ENCODE results near the gene GATAD2A. TPM values are rescaled to one million over a fixed set of nuclear protein-coding genes. Genes with fewer than 3 reads are reported as not detected.

Gene GATAD2A
- total and polyA plus RNA-seq, 2 of the 13 experiments (the other 11 are each of a cell fraction or from before 2014, with no cell fraction given) = 16.8 to 28.6 TPM

DNA sequence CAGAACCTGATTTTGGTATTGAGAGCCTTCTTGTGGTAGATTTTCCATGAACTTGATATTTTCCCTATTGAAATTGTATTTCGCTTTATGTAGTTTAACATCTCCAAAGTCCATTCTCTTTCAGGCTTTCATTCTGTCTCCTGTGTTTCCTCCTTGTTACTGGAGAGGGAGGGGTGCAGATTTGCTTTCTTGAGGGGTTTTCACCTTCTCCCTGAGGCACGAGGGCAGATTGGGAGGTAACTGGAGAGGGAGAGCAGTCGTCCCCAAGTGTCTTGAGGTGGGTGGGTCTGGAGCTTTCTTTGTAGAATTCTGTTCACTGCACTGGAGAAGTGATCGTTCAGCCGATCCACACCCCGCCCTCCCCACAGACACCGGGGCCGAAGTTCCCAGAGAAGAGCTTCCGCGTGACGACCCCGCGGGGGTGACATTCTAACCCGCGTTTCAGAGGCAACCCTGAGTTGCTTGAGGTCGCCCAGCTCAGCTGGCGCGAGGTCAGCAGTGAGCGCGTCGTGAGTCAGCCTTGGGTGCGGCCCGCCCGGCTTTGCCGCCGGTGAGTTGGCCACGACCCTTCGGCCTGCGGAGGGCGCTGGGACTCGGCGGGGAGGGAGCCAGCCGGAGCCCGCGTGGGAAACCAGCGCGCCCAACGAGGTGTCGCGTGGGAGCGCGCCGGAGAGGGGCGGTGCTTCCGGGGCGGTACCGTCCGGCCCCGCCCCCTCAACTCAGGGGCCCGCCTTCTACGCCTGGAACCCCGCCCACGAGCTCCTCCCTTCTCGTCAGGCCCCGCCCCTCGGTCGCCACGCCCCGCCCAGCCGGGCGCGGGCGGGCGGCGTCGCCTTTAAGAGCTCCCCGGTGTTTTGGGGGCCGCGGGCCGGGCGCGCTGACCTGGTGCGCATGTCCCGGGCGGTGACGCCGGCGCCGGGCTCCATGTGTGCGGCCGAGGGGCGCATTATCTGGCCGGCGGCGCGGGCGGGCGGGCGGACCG, at the start of gene GATAD2A (continued):
- peak; percentile 95 for TF ChIP-seq YEATS4 (CRISPR knock-in tag; IDR thresholded peaks at IDR 0.05; ENCODE audit: borderline replicate concordance)
- peak; percentile 91 for TF ChIP-seq IKZF4 (CRISPR knock-in tag; IDR thresholded peaks at IDR 0.05; ENCODE audit: borderline replicate concordance, low read depth, not compliant biosample characterization)
- 0 out of 2 replicates have a peak, but pooled peaks have one; percentile 30 for TF ChIP-seq ZNF224 (CRISPR knock-in tag; IDR thresholded peaks at IDR 0.05)
- TF ChIP-seq, protein P1, sequence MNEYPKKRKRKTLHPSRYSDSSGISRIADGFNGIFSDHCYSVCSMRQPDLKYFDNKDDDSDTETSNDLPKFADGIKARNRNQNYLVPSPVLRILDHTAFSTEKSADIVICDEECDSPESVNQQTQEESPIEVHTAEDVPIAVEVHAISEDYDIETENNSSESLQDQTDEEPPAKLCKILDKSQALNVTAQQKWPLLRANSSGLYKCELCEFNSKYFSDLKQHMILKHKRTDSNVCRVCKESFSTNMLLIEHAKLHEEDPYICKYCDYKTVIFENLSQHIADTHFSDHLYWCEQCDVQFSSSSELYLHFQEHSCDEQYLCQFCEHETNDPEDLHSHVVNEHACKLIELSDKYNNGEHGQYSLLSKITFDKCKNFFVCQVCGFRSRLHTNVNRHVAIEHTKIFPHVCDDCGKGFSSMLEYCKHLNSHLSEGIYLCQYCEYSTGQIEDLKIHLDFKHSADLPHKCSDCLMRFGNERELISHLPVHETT (CRISPR knock-in tag; conservative IDR thresholded peaks at IDR 0.05) = peak; percentile 79; the same call in 1 of the 2 replicates
- TF ChIP-seq, protein P2, sequence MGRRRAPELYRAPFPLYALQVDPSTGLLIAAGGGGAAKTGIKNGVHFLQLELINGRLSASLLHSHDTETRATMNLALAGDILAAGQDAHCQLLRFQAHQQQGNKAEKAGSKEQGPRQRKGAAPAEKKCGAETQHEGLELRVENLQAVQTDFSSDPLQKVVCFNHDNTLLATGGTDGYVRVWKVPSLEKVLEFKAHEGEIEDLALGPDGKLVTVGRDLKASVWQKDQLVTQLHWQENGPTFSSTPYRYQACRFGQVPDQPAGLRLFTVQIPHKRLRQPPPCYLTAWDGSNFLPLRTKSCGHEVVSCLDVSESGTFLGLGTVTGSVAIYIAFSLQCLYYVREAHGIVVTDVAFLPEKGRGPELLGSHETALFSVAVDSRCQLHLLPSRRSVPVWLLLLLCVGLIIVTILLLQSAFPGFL (CRISPR knock-in tag; IDR thresholded peaks at IDR 0.05) = peak; percentile 85; the same call in 1 of the 2 replicates
- TF ChIP-seq IRF2 (CRISPR knock-in tag; IDR thresholded peaks at IDR 0.05) = peak; percentile 84
- no peak for TF ChIP-seq HNRNPH1 (optimal IDR thresholded peaks at IDR 0.05; ENCODE audit: low read depth, low read length)
- no peak for TF ChIP-seq ZNF577 (CRISPR knock-in tag; IDR thresholded peaks at IDR 0.05; ENCODE audit: borderline replicate concordance, low read depth)
- TF ChIP-seq, protein P3, sequence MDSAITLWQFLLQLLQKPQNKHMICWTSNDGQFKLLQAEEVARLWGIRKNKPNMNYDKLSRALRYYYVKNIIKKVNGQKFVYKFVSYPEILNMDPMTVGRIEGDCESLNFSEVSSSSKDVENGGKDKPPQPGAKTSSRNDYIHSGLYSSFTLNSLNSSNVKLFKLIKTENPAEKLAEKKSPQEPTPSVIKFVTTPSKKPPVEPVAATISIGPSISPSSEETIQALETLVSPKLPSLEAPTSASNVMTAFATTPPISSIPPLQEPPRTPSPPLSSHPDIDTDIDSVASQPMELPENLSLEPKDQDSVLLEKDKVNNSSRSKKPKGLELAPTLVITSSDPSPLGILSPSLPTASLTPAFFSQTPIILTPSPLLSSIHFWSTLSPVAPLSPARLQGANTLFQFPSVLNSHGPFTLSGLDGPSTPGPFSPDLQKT (CRISPR knock-in tag; IDR thresholded peaks at IDR 0.05; ENCODE audit: borderline replicate concordance) = peak; percentile 96; the same call in 1 of the 2 replicates
- peak; percentile 33 to 80; a peak in 2 of 4 replicates for TF ChIP-seq POLR2A (IDR thresholded peaks at IDR 0.05; ENCODE audit: insufficient read depth in 1 of 2, low read depth in 2 of 2, low read length in 2 of 2)
- TF ChIP-seq, protein P4, sequence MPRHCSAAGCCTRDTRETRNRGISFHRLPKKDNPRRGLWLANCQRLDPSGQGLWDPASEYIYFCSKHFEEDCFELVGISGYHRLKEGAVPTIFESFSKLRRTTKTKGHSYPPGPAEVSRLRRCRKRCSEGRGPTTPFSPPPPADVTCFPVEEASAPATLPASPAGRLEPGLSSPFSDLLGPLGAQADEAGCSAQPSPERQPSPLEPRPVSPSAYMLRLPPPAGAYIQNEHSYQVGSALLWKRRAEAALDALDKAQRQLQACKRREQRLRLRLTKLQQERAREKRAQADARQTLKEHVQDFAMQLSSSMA (CRISPR knock-in tag; IDR thresholded peaks at IDR 0.05) = peak; percentile 50; the same call in 1 of the 2 replicates
- TF ChIP-seq, protein P5, sequence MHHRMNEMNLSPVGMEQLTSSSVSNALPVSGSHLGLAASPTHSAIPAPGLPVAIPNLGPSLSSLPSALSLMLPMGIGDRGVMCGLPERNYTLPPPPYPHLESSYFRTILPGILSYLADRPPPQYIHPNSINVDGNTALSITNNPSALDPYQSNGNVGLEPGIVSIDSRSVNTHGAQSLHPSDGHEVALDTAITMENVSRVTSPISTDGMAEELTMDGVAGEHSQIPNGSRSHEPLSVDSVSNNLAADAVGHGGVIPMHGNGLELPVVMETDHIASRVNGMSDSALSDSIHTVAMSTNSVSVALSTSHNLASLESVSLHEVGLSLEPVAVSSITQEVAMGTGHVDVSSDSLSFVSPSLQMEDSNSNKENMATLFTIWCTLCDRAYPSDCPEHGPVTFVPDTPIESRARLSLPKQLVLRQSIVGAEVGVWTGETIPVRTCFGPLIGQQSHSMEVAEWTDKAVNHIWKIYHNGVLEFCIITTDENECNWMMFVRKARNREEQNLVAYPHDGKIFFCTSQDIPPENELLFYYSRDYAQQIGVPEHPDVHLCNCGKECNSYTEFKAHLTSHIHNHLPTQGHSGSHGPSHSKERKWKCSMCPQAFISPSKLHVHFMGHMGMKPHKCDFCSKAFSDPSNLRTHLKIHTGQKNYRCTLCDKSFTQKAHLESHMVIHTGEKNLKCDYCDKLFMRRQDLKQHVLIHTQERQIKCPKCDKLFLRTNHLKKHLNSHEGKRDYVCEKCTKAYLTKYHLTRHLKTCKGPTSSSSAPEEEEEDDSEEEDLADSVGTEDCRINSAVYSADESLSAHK (CRISPR knock-in tag; IDR thresholded peaks at IDR 0.05; ENCODE audit: borderline replicate concordance) = 0 out of 2 replicates have a peak, but pooled peaks have one; percentile 47
- no peak for TF ChIP-seq U2AF1 (optimal IDR thresholded peaks at IDR 0.05; ENCODE audit: low read depth, low read length)
- no peak; the same call in 1 of the 2 replicates for TF ChIP-seq ZMYM4 (CRISPR knock-in tag; IDR thresholded peaks at IDR 0.05)
- peak; percentile 78; the same call in 1 of the 2 replicates for TF ChIP-seq ZNF333 (CRISPR knock-in tag; IDR thresholded peaks at IDR 0.05; ENCODE audit: borderline replicate concordance)
- TF ChIP-seq ZNF441 (CRISPR knock-in tag; IDR thresholded peaks at IDR 0.05; ENCODE audit: borderline replicate concordance) = peak; percentile 87; the same call in 1 of the 2 replicates
- TF ChIP-seq, protein P6, sequence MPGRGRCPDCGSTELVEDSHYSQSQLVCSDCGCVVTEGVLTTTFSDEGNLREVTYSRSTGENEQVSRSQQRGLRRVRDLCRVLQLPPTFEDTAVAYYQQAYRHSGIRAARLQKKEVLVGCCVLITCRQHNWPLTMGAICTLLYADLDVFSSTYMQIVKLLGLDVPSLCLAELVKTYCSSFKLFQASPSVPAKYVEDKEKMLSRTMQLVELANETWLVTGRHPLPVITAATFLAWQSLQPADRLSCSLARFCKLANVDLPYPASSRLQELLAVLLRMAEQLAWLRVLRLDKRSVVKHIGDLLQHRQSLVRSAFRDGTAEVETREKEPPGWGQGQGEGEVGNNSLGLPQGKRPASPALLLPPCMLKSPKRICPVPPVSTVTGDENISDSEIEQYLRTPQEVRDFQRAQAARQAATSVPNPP (CRISPR knock-in tag; IDR thresholded peaks at IDR 0.05) = peak; percentile 90
